H1 (cell line): ENCODE results near the gene GINS2. TPM values are rescaled to one million over a fixed set of nuclear protein-coding genes. Genes with fewer than 3 reads are reported as not detected.

Experiments
- CTCF ChIA-PET: fragments of 300-600 bp; sonication (Branson Sonifier 250); formaldehyde crosslinking; loops from one replicate; lab custom pipeline; 2021; ENCODE audit not compliant: partially characterized antibody; lab: Charles Lee
- POLR2A ChIA-PET: fragments of 300-600 bp; sonication (Branson Sonifier 250); formaldehyde crosslinking; loops from one replicate; lab custom pipeline; 2021; ENCODE audit warnings: inconsistent platforms; ENCODE audit not compliant: partially characterized antibody; lab: Charles Lee
- DNase-seq, 2 experiments: peaks; one replicate each; pipeline versions ENCODE4 v3.0.0 to v3.0.0-alpha.2; 2010 to 2022; ENCODE audit warnings: low spot score in 2 of 2, low read depth in 1 of 2, mixed read lengths in 1 of 2
- FAIRE-seq: peaks from 2 replicates; lab custom pipeline; 2011; peaks lifted over from hg19 to GRCh38; lab: Jason Lieb, UNC
- H2AFZ ChIP-seq: 2 replicates; pipeline ENCODE4 v1.8.1; 2012; ENCODE audit warnings: low read length, inconsistent platforms
- H2AK5ac ChIP-seq: 2 replicates; pipeline ENCODE4 v1.6.1; 2013; ENCODE audit warnings: low read depth, low read length
- H2BK120ac ChIP-seq: replicated peaks from 2 replicates; pipeline ENCODE3; 2013; ENCODE audit warnings: low read depth, low read length, inconsistent platforms
- H2BK12ac ChIP-seq: 2 replicates; pipeline ENCODE4 v1.6.1; 2013; ENCODE audit warnings: low read depth, low read length
- H2BK15ac ChIP-seq: 2 replicates; pipeline ENCODE4 v1.6.1; 2013; ENCODE audit warnings: low read length
- H2BK20ac ChIP-seq: 2 replicates; pipeline ENCODE4 v1.6.1; 2013; ENCODE audit warnings: low read length
- H2BK5ac ChIP-seq: 2 replicates; pipeline ENCODE4 v1.6.1; 2013; ENCODE audit warnings: low read depth, low read length
- H3K14ac ChIP-seq: 2 replicates; pipeline ENCODE4 v1.6.1; 2013; ENCODE audit warnings: inconsistent platforms; ENCODE audit not compliant: insufficient read length
- H3K18ac ChIP-seq: 2 replicates; pipeline ENCODE4 v1.6.1; 2013; ENCODE audit warnings: low read length; ENCODE audit errors: extremely low read depth
- H3K23ac ChIP-seq: 2 replicates; pipeline ENCODE4 v1.6.1; 2013; ENCODE audit warnings: inconsistent platforms; ENCODE audit not compliant: insufficient read length
- H3K23me2 ChIP-seq: 2 replicates; pipeline ENCODE4 v1.6.1; 2013; ENCODE audit warnings: low read depth, low read length
- H3K27ac ChIP-seq: 2 replicates; pipeline ENCODE4 v1.6.1; 2011; ENCODE audit warnings: low read depth, low read length, inconsistent platforms
- H3K27me3 ChIP-seq, 4 experiments: replicated peaks in 1 of 4; 1 replicate in 1 of 4; 2 replicates in 3 of 4; pipeline versions ENCODE4 v1.6.1 to v1.8.1; 2011 to 2013; ENCODE audit warnings: low read length in 3 of 4, mild to moderate bottlenecking in 3 of 4, inconsistent platforms in 2 of 4, mixed read lengths in 2 of 4, moderate library complexity in 1 of 4; ENCODE audit not compliant: control insufficient read depth in 3 of 4, insufficient read depth in 3 of 4; ENCODE audit errors: extremely low read depth in 1 of 4
- H3K36me3 ChIP-seq, 4 experiments: 2 replicates each; pipeline versions ENCODE4 v1.6.1 to v1.8.1; 2011 to 2013; ENCODE audit warnings: mild to moderate bottlenecking in 4 of 4, low read length in 3 of 4, moderate library complexity in 2 of 4, control low read depth in 1 of 4, inconsistent platforms in 1 of 4; ENCODE audit not compliant: insufficient read depth in 4 of 4, control insufficient read depth in 2 of 4
- H3K4ac ChIP-seq: replicated peaks from 2 replicates; pipeline ENCODE3; 2013; ENCODE audit warnings: low read length, low read depth, mixed read lengths, inconsistent platforms; ENCODE audit not compliant: insufficient read length
- H3K4me1 ChIP-seq, 4 experiments: replicated peaks in 1 of 4; 1 replicate in 1 of 4; 2 replicates in 3 of 4; pipeline versions ENCODE4 v1.6.1 to v1.8.1; 2011 to 2013; ENCODE audit warnings: low read length in 3 of 4, inconsistent platforms in 2 of 4, mixed read lengths in 1 of 4; ENCODE audit not compliant: insufficient read depth in 4 of 4, control insufficient read depth in 3 of 4
- H3K4me2 ChIP-seq, 2 experiments: 2 replicates each; pipeline versions ENCODE4 v1.6.1 to v1.8.1; 2011 to 2013; ENCODE audit warnings: low read depth in 2 of 2, low read length in 2 of 2, control low read depth in 1 of 2, inconsistent platforms in 1 of 2, mild to moderate bottlenecking in 1 of 2; ENCODE audit not compliant: insufficient read depth in 1 of 2
- H3K4me3 ChIP-seq, 4 experiments: fragments of 200-600, 300-600 bp in 1 of 4; sonication (generic), shearing (Covaris generic), sonication (Bioruptor Twin) in 1 of 4; 2 replicates each; pipeline versions ENCODE4 v1.5.1 to v1.8.1; 2011 to 2016; ENCODE audit warnings: low read length in 4 of 4, low read depth in 3 of 4, control low read depth in 2 of 4, inconsistent platforms in 2 of 4, mild to moderate bottlenecking in 2 of 4, mixed read lengths in 1 of 4, moderate library complexity in 1 of 4; ENCODE audit not compliant: insufficient read depth in 2 of 4; ENCODE audit errors: extremely low read depth in 1 of 4
- H3K56ac ChIP-seq: replicated peaks from 2 replicates; pipeline ENCODE3; 2013; ENCODE audit warnings: low read depth, mild to moderate bottlenecking, mixed read lengths, low read length, inconsistent platforms; ENCODE audit not compliant: insufficient read length
- H3K79me1 ChIP-seq: 2 replicates; pipeline ENCODE4 v1.6.1; 2013; ENCODE audit warnings: low read depth, low read length, control low read depth
- H3K79me2 ChIP-seq, 2 experiments: 2 replicates each; pipeline versions ENCODE4 v1.6.1 to v1.8.1; 2012 to 2013; ENCODE audit warnings: low read length in 2 of 2, mild to moderate bottlenecking in 2 of 2, inconsistent platforms in 1 of 2; ENCODE audit not compliant: insufficient read depth in 2 of 2, control insufficient read depth in 1 of 2
- H3K9ac ChIP-seq, 4 experiments: replicated peaks in 1 of 4; 1 replicate in 1 of 4; 2 replicates in 3 of 4; pipeline versions ENCODE4 v1.6.1 to v1.8.1; 2011 to 2013; ENCODE audit warnings: low read depth in 3 of 4, low read length in 3 of 4, control low read depth in 2 of 4, mild to moderate bottlenecking in 2 of 4, moderate library complexity in 2 of 4, inconsistent platforms in 1 of 4; ENCODE audit errors: extremely low read depth in 1 of 4
- H3K9me3 ChIP-seq, 2 experiments: 2 replicates each; pipeline versions ENCODE4 v1.6.1 to v1.8.1; 2012 to 2013; ENCODE audit warnings: mild to moderate bottlenecking in 2 of 2, moderate library complexity in 2 of 2, control low read depth in 1 of 2, inconsistent platforms in 1 of 2, low read depth in 1 of 2, low read length in 1 of 2, mixed read lengths in 1 of 2; ENCODE audit not compliant: insufficient read depth in 2 of 2
- H4K20me1 ChIP-seq, 2 experiments: replicated peaks in 1 of 2; 2 replicates each; pipeline versions ENCODE3 to v1.8.1; 2011 to 2013; ENCODE audit warnings: inconsistent platforms in 2 of 2, low read length in 2 of 2, mild to moderate bottlenecking in 1 of 2; ENCODE audit not compliant: insufficient read depth in 2 of 2, control insufficient read depth in 1 of 2
- H4K5ac ChIP-seq: 2 replicates; pipeline ENCODE4 v1.6.1; 2013; ENCODE audit warnings: low read length, low read depth, mixed read lengths, inconsistent platforms; ENCODE audit not compliant: insufficient read length
- H4K8ac ChIP-seq: 2 replicates; pipeline ENCODE4 v1.8.0; 2013; ENCODE audit warnings: mild to moderate bottlenecking, moderate library complexity, low read length, inconsistent platforms; ENCODE audit not compliant: insufficient read depth; ENCODE audit errors: extremely low read depth
- H4K91ac ChIP-seq: replicated peaks from 2 replicates; pipeline ENCODE3; 2013; ENCODE audit warnings: low read length, mixed read lengths, inconsistent platforms; ENCODE audit not compliant: insufficient read length
- CHD2 ChIP-seq: IDR thresholded peaks from 2 replicates; pipeline ENCODE4 v1.6.1; 2012; ENCODE audit warnings: low read length, improper control_type of control experiment
- WGBS, 2 experiments: shearing (Covaris generic) in 1 of 2; methylation state at CpG; one replicate each; pipeline versions ENCODE4 v1.1.6 to v1.1.7; 2013 to 2015; ENCODE audit warnings: low lambda C conversion rate in 2 of 2, mixed read lengths in 2 of 2, inconsistent platforms in 1 of 2, low coverage in 1 of 2, missing lambda C conversion rate in 1 of 2; ENCODE audit not compliant: insufficient replicate concordance in 2 of 2, insufficient coverage in 1 of 2, insufficient read length in 1 of 2; ENCODE audit errors: extremely low coverage in 1 of 2, missing lambda C conversion rate in 1 of 2; 5-methylcytosine and 5-hydroxymethylcytosine counted together
- polyA plus RNA-seq, 7 experiments: library from polyadenylated mRNA; depleted of rRNA in 3 of 7; stranded (reverse) in 5 of 7; unstranded in 2 of 7; fragments of >200 nt in 5 of 7; fragments of 200-250 nt in 2 of 7; gene quantifications; 1 replicate in 5 of 7; 2 replicates in 1 of 7; 4 replicates in 1 of 7; pipeline versions ENCODE4 v1.2.1 to v1.2.3, GENCODE V29; 2011 to 2013; ENCODE audit warnings: missing spikeins in 2 of 7, mixed read lengths in 2 of 7
- total RNA-seq: library from RNA; stranded (reverse); fragmentation: NEBNext Ultra II Directional; extraction: Animal tissue kit (Norgen Biotek cat#: 25700); gene quantifications from 2 replicates; pipeline ENCODE4 v1.2.1, GENCODE V29; 2021
- TF ChIP-seq, protein P1 (sequence below), 3 experiments: IDR thresholded peaks; 1 replicate in 2 of 3; 2 replicates in 1 of 3; pipeline versions ENCODE4 v1.5.1 to v1.6.1; 2011; ENCODE audit warnings: low read length in 3 of 3, mild to moderate bottlenecking in 3 of 3, inconsistent platforms in 2 of 3, low read depth in 1 of 3, moderate library complexity in 1 of 3; ENCODE audit not compliant: insufficient read depth in 1 of 3; ENCODE audit errors: control extremely low read depth in 1 of 3

GINS2 gene
- total and polyA plus RNA-seq, 2 of the 8 experiments (the other 6 are each of a cell fraction or from before 2014, with no cell fraction given) = 29.4 to 59.1 TPM

DNA sequence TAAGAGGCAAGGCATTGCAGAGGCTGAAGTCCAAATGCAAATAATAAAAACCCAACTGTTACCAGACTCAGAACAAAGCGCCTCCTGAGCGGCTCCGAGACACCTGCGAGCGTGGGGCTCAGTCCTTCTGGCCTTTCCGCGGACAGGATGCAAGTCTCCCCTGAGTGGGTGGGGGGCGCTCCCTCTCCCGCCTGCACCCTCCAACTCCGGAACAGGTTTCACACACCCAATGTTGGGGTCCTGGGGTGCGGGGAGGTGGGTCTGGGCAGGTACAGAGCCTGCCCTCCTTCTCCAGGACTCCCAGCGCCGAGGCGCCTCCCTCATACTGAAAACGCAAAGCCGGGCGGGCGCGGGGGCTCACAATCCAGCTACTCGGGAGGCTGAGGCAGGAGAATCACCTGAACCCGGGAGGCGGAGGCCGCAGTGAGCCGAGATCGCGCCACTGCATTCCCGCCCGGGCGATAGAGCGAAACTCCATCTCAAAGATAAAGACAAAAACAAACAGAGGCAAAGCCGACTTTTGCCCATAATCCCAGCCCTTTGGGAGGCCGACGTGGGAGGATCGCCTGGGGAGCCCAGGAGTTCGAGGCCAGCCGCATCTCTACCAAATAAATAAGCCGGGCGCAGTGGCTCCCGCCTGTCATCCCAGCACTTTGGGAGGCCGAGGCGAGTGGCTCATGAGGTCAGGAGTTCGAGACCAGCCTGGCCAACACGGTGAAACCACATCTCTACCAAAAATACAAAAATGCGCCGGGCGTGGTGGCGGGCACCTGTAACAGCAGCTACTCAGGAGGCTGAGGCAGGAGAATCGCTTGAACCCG is 893 bp downstream of the GINS2 start:
- Histone ChIP-seq H3K27me3 (no peaks in the 10 kb centered on the region), H4K8ac (no peak overlapping the region), H2AFZ (no peak overlapping the region), H3K23me2 (no peaks in the 10 kb centered on the region; the same call in 1 of the 2 replicates), H3K9ac (peak overlapping the region in 2 of 4 experiments; percentile 80 to 94; a peak in 4 of 7 replicates), H3K36me3 (peaks cover 0 to 7% (median 0%) of the 10 kb centered on the region in 4 experiments; a peak in 4 of 8 replicates), H3K79me2 (peaks cover 0 to 39% of the 10 kb centered on the region in 2 experiments; a peak in 2 of 4 replicates), H3K4ac (no peak overlapping the region), H2BK20ac (no peak overlapping the region), H2AK5ac (no peak overlapping the region), H3K27ac (no peak overlapping the region), H3K56ac (no peak overlapping the region), H2BK5ac (no peak overlapping the region), H4K20me1 (peaks cover 0 to 9% of the 10 kb centered on the region in 2 experiments), H3K14ac (no peak overlapping the region), H3K9me3 (no peaks in the 10 kb centered on the region), H2BK120ac (no peak overlapping the region), H3K4me2 (peak overlapping the region; percentile 65 to 66), H4K91ac (no peak overlapping the region), H2BK15ac (no peak overlapping the region), H3K4me1 (peaks cover 0 to 5% (median 0%) of the 10 kb centered on the region in 4 experiments; a peak in 1 of 7 replicates), H2BK12ac (no peak overlapping the region), H4K5ac (no peak overlapping the region), H3K79me1 (peaks cover 3% of the 10 kb centered on the region), H3K23ac (no peak overlapping the region), H3K18ac (no peak overlapping the region), H3K4me3 (peak overlapping the region; percentile 59 to 90 (median 78))
- no peak for DNase-seq
- TF ChIP-seq CHD2 = no peak
- TF ChIP-seq, protein P1, sequence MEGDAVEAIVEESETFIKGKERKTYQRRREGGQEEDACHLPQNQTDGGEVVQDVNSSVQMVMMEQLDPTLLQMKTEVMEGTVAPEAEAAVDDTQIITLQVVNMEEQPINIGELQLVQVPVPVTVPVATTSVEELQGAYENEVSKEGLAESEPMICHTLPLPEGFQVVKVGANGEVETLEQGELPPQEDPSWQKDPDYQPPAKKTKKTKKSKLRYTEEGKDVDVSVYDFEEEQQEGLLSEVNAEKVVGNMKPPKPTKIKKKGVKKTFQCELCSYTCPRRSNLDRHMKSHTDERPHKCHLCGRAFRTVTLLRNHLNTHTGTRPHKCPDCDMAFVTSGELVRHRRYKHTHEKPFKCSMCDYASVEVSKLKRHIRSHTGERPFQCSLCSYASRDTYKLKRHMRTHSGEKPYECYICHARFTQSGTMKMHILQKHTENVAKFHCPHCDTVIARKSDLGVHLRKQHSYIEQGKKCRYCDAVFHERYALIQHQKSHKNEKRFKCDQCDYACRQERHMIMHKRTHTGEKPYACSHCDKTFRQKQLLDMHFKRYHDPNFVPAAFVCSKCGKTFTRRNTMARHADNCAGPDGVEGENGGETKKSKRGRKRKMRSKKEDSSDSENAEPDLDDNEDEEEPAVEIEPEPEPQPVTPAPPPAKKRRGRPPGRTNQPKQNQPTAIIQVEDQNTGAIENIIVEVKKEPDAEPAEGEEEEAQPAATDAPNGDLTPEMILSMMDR (IDR thresholded peaks at IDR 0.05; ENCODE audit: control extremely low read depth in 1 of 3, insufficient read depth in 1 of 3, low read depth in 1 of 3, low read length in 3 of 3) = peak in 1 of 3 experiments; percentile 18; a peak in 1 of 4 replicates
- FAIRE-seq = no peak
- CTCF ChIA-PET = interaction anchor here (1.0 to 37.0 kb wide), 3 partner anchors 10 to 50 kb away, joined by 3 to 620 read pairs (median 8); no protein-coding TSS in a partner anchor
- POLR2A ChIA-PET = interaction anchor here (0.8 to 9.5 kb wide), 6 partner anchors 10 to 470 kb away, joined by 3 to 77 read pairs (median 6); no protein-coding TSS in a partner anchor
- WGBS, 2 experiments = 85% methylated on average over 38 of the region's 49 CpGs; no CpG with 5 or more reads in 1 of the 2 experiments
